Measurements from ENCODE around the gene TTC21A.

The TTC21A gene

GRCh38 chr3:39099738-39100499 is 7.6 kb upstream of the TTC21A start:
- DNase-seq (ENCODE audit: low spot score), result no peak

- DNase-seq (ENCODE audit: low spot score), result no peak
These were observed 7.0 kb upstream of the TTC21A start for GRCh38 chr3:39100500-39100886.

GRCh38 chr3:39101022-39101689 is 6.3 kb upstream of the TTC21A start:
- peak; percentile 58 for DNase-seq (ENCODE audit: low spot score)

- DNase-seq (ENCODE audit: low spot score), result no peak
These were observed 4.8 kb upstream of the TTC21A start for GRCh38 chr3:39102504-39103323.

DNA sequence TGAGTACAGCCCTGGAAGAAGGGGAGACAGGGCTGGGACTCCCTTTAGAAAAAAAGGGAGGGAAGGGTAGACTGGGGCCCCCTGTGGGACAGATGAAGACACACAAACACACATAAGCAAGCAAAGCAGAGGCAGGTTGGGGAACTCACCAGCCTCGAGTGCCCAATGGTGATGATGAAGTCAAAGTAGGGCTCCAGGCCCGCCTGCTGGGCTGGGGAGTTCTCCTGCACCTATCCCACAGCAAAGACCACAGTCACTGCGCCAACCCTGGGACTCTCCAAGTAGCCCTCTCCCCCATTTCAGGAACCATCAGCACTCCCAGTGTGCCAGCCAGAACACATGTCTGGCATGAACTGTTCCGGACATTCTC is 4.2 kb upstream of the TTC21A start:
- no peak for DNase-seq (ENCODE audit: low spot score)

DNA sequence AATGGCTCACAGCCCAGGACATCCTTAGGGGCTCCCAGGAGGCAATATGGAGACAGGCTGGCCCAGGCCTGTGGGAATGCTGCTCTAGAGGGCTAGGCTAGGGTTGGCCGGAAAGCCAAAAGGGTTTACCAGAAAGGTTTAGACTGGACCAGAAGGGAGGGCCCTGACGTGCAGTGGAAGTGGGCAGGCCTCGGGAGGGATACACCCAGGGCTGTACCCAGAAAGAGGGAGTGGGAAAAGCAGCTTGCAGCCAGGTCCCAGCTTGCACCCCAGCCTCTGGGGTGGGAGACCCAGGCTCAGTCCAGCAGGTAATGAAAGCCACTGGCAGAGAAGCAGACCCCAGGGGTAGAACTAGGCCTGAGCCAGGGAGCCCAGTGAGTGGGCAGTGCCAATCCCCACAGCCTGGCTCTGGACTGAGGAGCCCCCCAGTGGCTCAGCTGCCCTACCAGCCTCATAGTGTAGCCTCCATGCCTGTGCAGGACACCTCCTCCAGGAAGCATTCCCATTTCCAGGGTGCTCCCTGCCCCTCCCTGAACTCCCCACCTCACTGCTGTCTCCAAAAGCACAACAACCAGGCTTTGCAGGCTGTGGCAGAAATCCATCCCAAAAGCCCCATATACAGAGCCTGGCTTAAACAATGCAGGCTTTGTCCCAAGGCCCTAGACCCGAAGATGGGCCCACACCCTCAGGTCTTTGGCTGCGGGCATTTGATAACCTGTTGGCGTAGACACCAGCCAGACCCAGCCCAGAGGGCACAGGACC is 3.5 kb upstream of the TTC21A start:
- DNase-seq (ENCODE audit: low spot score), result no peak

- peak; percentile 47 for DNase-seq (ENCODE audit: low spot score)
These were observed 2.4 kb upstream of the TTC21A start for GRCh38 chr3:39104961-39105686.

DNA sequence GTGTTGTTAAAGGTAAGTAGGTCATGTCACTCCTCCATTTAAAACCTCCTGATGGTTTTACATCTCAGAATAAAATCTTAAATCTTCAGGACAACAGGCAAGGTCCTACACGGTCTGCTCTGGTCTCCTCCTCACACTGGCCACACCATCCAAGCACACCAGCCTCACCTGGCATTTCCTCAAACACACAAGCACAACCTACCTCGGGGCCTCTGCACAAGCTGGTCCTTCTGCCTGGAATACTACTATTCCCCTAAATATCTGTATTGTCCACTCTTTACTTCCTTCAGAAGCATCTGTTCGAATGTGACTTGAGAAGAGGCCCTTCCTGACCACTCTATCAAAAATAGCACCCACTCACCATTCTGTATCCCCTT is 1.8 kb upstream of the TTC21A start:
- DNase-seq (ENCODE audit: low spot score), result no peak

DNA sequence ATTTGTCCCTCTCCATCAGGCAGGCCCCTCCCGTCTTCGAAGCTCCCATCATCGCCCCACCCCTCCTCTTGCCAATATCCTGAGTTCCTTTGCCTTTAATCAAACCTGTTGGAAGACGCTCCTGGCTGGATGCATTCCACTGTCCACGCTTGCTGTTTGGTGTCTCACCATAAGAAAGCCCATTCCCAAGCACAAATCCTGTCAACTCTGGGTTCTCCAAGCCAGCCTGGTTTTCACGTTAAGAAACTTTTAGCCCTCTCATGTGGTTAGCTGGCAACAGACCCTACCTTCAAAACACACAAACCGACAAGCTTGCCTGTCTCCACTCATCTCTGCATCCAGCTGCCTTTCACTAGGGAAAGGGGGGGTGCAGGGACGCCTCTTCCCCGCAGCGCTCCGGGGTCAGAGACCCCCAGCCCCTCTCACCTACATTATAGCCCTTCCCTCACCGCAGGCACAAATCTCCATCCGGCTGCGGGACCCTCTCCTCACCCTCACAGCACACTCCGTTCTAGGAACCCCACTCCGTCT is 1.1 kb upstream of the TTC21A start:
- DNase-seq (ENCODE audit: low spot score), result no peak

DNA sequence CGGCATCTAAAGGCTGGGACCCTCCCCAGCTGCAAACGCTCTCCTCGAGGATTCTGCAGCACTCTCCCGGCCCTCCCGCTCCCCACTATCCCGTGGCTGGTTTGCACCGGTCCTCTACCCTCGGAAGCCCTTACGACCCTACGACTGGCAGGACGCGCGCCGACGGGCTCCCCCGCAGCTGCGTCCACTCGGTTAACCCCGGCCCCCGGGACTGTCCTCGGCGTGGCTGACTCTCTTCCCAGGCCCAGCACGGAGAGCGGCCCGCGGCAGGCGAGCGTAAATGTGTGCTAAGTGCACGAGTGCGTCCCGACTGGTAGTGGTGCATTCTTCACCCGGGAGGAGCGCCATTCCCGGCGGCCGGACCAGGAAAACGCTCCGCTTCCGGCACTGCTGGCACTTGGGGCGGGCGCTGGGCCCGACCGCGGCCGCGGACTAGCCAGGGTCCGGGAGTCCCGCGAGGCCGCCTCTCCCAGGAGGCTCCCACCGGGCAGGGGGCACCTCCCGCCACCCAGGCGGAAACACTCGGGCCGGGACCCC is 561 bp upstream of the TTC21A start:
- DNase-seq (ENCODE audit: low spot score), result no peak

DNA sequence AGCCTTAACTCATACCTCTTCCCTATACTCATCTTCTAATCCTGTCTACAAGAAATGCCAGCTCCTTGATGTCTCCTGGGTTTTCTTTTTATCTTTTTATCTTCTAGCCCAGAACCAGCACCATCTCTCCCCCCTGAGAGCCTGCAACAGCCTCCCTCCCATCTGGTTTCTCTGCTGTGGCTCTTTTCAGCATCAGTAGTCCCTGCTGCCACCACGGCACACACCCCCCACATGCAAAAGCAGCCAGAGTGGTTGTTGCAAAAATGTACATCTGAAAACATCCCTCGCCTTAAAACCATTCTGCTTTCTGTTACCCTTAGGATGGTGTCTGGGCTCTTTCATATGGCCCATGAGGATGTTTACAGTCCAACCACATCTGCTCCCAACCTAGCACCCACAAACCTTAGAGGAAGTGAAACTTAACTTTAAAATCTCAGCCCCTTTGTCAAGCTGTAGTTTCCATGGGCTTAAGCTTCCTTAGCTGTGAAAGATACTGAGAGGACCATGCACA is 775 bp downstream of the TTC21A start:
- DNase-seq (ENCODE audit: low spot score), result peak; percentile 39

GRCh38 chr3:39109086-39109485 is 1.6 kb downstream of the TTC21A start:
- DNase-seq (ENCODE audit: low spot score), result no peak

- DNase-seq (ENCODE audit: low spot score), result no peak
These were observed 2.7 kb downstream of the TTC21A start for GRCh38 chr3:39110041-39110639.

GRCh38 chr3:39112113-39112512 is 4.6 kb downstream of the TTC21A start:
- DNase-seq (ENCODE audit: low spot score), result no peak

DNA sequence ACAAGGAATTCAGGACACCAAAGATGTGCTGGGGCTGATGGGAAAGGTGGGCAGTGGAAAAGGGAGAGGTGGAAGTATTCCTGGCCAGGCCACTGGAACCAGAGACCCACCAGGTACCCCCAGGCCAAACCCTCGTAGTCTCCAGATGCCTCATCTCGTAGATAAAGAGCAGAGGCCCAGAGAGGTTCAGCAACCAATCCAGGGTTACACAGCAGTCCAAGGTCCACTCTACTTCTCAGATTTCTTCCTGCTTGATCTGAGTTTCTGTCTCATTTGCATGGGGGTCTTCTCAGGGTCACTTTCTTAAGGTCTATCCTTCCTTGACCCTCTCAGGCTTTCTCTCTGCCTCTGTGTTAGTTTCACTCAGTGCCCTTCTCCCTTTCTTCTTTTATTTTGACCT is 5.1 kb downstream of the TTC21A start:
- DNase-seq (ENCODE audit: low spot score), result no peak

GRCh38 chr3:39113291-39113690 is 5.8 kb downstream of the TTC21A start:
- DNase-seq (ENCODE audit: low spot score), result no peak

DNA sequence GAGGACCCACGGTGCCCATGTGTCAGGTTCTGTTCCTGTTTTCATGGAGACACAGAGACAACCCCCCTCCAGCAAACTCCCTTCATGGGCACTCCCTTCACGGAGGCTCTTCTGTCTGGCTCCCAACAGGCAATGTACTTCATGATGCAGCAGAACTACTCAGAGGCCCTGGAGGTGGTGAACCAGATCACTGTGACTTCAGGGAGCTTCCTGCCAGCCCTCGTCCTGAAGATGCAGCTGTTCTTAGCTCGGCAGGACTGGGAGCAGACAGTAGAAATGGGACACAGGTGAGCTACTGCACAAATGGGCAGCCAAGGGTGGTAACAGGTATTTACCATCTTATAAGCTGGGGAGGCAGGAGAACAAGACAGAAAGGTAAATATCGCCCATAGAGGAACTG is 7.0 kb downstream of the TTC21A start:
- no peak for DNase-seq (ENCODE audit: low spot score)

- no peak for DNase-seq (ENCODE audit: low spot score)
These were observed 8.4 kb downstream of the TTC21A start for GRCh38 chr3:39115870-39116269.

DNA sequence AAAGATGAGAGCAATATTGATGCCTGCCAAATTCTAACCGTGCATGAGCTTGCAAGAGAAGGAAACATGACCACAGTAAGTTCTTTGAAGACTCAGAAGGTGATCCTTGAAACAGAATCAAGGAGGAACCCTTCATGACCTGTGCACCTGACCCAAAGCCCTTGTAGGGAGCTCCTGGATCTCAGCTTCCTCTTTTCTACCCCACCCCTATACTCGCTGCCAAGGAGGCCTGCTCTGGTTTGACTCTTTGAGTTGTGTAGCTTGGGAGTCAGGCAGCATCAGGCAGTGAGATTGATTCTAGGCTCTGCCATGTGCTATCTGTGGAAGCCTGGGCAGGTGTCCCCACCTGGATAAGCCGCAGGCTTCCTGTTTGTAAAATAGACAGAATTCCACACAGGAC is 10.6 kb downstream of the TTC21A start:
- no peak for DNase-seq (ENCODE audit: low spot score)

DNA sequence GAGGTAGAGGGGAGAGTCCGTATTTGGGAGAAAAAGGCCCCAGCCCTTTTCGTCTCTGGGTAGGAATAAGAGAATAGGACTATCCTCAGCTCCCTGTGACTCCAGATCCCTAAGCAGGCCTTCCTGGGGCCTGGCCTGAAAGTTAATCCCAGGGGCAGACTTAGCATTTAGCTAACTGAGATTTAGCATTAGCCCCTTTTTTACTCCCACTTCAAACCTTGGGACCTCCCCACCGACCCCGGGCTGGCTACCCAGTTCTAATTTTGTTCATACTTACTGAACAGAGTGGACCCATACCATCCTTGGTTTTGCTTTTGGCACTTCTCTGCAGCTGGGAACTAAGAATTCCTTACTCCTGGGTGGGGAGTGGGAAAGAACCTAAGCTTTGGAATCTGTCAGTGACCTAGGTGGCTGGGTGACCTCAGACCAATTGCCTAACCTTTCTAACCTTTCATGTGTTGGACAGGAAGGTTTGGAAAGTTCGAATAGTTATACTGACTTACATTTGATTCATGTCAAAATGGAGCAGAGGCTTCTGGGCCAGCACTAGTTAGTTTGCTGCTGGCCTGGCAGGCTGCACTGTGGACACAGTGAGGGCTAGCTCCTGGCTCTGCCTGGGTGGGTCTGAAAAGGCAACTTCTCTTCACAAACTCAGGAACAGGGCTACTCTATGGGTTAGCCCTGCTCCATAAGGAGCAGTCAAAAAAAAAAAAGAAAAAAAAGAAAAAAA is 11.6 kb downstream of the TTC21A start:
- DNase-seq (ENCODE audit: low spot score), result no peak

All from CD4-positive, alpha-beta T cell treated with Interleukin-15 for 4 hours (primary cell).